ENCODE measurements around the gene ATOH8.
"Not testable (repeated sequence)": the region's sequence is repeated elsewhere in the genome, so short reads cannot be mapped to it uniquely, and the experiment has no call there.

ATOH8 gene, protein sequence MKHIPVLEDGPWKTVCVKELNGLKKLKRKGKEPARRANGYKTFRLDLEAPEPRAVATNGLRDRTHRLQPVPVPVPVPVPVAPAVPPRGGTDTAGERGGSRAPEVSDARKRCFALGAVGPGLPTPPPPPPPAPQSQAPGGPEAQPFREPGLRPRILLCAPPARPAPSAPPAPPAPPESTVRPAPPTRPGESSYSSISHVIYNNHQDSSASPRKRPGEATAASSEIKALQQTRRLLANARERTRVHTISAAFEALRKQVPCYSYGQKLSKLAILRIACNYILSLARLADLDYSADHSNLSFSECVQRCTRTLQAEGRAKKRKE

DNA sequence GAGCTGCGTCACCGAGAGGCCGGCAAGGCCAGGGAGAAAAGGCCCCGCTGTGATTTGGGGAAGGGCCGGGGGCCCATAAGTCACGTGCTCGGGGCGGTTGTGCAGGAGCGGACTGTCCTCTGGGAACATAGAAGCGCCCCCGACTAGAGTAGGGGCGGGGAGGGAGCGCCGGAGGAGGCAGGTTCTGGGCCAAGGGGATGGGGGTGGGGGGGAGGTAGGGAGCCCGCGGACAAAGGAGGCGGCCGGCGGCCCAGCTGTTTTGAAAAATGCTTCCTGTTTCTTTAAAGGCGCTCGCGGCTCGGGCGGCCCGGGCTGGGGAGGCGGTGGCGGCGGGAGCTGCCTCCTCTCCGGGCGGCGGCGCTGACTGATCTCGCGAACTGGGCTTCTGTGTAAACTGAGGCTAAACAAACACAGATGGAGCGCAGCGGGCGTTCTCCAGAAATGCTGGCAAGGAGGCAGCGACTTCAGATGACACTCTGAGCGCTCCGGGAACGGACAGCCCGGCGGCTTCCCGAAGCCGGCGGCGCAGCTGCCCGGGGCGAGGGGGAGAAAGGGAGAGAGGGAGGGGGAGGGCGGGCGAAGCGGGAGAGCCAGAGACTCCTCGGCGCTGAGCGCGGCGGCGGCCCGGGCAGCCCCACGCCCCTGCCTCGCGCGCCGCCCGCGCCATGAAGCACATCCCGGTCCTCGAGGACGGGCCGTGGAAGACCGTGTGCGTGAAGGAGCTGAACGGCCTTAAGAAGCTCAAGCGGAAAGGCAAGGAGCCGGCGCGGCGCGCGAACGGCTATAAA is at the start of gene ATOH8:
Gene ATOH8 (plus strand): TSS at position 467 of the 788 bp plus-strand sequence. CDS start 199 bp downstream, at position 666.
- no peak for DNase-seq

DNA sequence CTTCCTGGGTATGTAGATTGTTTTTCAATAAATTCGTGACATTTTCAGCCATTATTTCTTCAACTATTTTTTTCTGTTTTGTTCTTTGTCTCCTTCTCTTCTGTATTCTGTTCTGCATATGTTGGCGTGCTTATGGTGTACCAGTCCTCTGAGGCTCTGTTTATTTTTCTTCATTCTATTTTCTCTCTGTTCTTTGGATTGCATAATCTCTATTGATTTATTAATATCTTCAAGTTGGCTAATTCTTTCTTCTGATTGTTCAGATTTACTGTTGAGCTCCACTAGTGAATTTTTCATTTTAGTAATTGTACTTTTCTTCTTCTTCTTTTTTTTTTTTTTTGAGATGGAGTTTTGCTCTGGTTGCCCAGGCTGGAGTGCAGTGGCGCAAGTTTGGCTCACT is 49.8 kb upstream of the ATOH8 start:
- no peak for DNase-seq

GRCh38 chr2:85704800-85705679 is 48.8 kb upstream of the ATOH8 start:
- no peak for DNase-seq

DNA sequence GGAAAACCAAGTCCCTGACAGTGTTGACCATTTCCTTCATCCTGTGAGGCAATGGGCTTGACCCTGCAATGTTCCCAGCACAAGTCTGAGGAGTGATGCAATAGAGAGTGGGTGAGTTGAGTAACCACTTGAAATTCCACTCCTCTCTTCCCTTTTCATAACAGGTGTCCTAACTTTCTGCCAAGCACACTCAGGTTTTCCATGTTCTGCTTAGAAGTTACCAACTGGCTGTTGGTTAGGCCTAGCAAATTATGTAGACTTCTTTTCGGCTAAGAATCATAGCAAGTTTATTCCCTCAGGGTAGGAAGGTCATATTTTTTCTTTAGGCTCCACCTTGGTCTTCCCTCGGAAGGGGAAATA is 48.1 kb upstream of the ATOH8 start:
- no peak for DNase-seq

GRCh38 chr2:85706063-85706462 is 47.7 kb upstream of the ATOH8 start:
- no peak for DNase-seq

DNA sequence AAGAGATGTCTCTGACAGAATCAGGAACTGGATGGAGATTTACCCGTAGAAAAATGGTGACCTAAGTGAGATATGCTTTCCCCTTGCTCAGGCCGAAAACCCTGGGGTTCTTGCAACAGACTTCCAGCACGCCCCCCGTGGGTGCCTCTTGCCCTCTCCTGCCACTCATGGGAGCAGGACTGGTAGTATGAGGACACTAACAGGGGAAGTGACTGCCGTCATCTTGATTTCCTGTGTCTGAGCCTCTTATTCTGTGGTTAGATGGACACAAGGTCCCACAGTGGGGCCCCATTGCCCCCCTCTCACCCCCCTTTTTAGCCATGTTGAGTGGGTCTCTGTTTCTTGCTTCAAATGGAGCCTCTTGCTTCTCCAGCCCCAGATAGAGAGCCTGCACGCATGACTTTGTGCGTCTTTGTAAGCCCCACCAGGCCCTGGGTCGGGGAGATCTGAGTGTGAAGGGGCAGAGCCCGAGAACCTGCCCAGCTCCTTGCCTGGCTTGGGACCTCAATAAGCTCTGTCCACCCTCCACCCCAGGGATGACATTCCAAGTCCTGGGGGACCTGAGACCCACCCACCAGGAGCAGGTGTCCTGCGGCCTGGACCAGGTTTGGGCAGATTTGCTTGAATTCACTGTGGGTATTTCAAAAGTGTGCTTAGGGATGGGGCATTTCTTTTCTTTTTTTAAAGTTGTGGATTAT is 47.0 kb upstream of the ATOH8 start:
- no peak for DNase-seq

GRCh38 chr2:85707304-85707703 is 46.5 kb upstream of the ATOH8 start:
- DNase-seq: peak; percentile 22

DNA sequence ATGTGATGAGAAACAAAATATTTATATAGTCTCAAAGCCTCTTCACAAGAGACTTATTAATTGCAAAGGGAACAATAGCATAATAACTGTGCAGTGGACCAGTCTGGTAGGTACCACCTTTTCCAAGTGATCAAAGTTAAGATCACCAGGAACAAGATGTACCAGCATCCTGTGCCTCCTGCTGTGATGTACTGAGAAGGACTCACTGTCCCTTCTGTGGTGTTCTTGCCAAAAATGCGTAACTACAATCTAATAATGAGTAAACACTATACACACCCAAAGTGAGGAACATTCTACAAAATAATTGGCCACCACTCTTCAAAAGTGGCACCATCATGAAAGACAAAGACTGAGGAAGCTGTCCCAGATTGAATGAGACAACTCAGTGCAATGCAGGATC is 45.1 kb upstream of the ATOH8 start:
- no peak for DNase-seq

- no peak for DNase-seq
These were observed 44.4 kb upstream of the ATOH8 start for GRCh38 chr2:85709401-85709811.

DNA sequence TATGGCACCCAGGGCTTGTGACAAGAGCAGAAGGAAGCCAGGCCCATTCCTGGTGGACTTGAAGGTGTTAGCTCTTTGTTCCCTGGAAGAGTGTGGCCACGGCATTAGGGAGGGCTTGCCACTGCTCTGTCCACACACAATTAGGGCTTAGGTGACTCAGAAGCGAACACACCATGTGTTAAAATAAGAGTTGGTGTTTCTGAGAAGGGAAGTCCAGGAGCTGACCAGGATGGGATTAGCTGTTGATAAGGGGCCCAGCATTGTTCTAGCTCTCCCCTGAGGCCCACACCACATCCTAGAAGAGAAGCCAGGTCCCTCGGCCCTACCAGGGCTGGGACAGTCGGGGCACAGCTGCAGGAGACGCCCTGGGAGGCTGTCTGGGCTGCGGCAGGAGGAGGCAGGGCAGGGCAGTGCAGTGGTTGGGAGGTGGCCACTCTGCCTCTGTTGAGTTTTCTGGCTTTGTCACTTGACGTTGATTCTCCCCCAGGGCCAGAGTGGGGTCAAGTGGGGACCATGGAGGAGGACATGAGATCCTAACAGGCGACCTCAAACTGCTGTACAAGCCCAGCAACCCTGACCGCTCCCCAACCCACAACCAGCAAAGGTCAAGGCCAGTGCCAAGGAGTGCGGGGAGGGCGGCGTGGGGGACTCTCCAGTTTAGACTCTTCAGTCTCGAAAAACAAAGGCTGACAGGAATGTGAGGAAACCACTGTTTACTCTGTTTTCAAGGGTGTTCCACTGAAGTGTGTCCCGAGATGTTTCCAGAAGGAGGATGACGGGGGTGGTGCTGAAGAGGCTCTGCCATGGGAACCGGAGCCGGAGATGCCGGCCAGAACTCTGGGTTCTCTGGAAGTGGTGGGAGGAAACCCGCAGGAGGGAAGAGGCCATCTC is 42.9 kb upstream of the ATOH8 start:
- DNase-seq: no peak

- no peak for DNase-seq
These were observed 42.2 kb upstream of the ATOH8 start for GRCh38 chr2:85711578-85712060.

DNA sequence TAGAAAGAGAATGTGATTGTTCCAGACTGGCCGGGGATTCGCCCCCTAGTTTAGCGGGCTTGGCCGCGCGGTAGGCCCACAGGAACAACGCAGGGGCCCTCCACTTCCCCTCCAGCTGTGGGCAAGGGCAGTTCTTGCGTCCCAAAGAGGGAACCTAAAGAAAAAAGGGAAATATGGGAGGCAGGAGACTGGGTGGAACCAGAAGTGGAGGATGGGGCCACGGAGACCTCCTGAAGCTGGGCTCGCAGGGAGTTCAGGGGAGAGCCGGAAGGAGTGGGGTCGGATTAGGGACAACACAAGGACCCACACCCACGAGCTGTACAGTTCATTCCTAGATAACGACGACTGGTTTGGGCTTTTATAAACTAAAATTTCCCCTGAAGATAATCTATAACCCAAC is 41.5 kb upstream of the ATOH8 start:
- DNase-seq: no peak

DNA sequence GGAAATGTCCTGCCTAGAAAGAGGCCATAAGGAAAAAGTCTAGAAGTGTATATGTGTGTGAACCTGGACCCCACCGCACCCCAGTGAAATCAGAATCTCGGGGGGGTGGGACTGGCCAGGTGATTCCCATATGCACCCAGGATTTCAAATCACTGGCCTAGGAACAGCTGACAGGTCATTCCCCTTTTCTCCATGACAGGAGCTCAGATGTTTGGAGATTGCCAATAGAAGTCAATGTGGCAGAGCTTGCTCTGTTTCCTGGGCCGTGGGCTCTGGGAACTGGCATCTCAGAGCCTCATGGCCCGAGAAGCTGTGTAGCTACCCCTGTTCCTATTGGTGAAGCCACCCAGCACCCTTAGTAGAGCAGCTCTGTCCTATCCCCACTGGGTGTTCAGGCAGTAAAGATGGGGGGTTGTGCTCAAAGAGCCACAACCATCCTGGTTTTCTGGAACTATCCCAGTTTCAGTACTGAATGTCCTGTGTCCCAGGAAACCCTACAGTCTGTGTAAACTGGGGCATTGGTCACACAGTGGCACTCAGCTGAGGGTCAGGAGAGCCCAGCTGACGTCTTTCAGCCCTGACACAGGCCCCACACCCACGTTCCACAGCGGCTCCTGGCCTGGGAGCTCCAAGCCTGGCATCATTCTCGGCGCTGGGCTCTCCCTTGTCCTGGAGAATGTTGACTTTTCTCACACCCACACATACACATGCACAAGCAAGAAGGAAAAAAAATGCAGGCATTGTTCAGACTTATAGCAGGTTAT is 40.8 kb upstream of the ATOH8 start:
- no peak for DNase-seq

- no peak for DNase-seq
These were observed 40.0 kb upstream of the ATOH8 start for GRCh38 chr2:85713836-85714235.

GRCh38 chr2:85714421-85714820 is 39.4 kb upstream of the ATOH8 start:
- not testable (repeated sequence) for DNase-seq

DNA sequence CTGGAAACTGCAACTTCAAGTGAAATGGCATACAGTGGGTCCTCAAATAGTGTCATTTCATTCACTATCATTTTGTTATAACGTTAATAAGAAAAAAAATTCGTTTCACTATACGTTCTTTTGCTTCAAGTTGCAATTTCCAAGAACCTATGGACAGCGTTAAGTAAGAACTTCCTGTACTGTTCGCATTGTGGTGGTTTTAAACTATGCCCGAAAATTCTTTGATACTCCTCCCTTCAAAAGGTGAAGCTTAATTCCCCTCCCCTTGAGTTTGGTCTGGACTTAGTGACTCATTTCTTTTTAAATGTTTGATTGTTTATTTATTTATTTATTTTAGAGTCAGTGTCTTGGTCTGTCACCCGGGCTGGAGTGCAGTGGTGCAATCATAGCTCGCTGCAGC is 39.0 kb upstream of the ATOH8 start:
- no peak for DNase-seq

DNA sequence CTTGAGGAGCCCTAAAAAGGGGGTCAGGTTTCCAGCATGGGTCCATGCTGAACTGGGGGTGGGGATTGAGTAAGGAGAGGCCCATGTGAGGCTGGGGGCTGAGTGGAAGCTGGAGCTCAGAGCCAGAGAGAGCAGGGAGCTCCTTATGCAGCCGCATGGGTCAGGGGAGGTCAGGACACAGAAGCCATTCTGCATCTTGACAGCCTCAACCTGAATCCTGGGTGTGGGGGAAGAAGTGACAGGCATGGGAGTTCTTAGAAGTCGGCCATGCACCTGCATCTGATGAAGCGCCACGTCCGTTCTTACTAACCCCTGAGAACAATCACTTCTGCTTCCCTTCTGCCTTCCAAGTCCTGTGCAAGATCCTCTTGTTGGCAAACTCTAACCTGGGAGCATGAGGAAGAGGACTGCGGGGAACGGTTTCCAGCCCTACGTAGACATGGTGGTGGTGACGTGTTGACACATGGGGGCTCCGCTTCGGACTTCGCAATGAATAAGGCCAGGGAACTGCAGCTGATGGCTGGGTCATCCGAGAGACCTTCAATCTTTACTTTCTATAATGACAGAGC is 37.4 kb upstream of the ATOH8 start:
- DNase-seq: no peak

DNA sequence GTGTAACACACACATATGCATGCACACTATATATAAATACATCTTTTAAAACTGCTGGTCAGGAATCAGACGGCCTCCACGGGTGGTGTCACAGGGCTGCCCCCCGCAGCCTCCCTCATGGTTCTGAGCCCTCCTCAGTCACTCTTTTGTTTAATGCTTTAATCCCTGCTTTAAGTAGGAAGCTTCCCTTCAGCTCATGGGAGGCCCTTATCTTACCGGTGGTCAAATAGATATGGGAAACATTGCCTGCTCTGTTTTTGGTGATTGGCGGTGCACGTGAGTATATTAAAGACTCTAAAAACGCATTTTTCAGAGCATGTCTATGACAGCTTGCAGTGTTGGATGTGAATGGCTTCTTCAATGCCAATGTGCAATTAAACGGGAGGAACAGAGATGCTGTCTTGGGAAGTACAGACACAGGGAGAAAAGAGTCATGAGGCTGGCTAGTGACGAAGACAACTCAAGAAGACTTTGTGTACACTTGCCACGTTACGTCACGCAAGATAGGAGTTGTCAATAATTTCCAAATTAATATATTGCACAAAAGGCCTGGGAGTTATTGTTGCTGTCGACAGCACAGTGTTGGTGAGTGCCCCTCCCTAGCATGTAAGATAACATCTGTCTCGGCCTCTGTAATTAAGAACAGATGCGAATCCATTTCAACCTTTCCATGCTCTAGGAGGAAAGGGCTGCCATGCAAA is 36.3 kb upstream of the ATOH8 start:
- no peak for DNase-seq

GRCh38 chr2:85718009-85718391 is 35.8 kb upstream of the ATOH8 start:
- no peak for DNase-seq

All from NCI-H748 treated with DMSO at 0.1 percent for 48 hours (cell line).